ENCODE data around the gene ETS1.

Gene ETS1

DNA sequence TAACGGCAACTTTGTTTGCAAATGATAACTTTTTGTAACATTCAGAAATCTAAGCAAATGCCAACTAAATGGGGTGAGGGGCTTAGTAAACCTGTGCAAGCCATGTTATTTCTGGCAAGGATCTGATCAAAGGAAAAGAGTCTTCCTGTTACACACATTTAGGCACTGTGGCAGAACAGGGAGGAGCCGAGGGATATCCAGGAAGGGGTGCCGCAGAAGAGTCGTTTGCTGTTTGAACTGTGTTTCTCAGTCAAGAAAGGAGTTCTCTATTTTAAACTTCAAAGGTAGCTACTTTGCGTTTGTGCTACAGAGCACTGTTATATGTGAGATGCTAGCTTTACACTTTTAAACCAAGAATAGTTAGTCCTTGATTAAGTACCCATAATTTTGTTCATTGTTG is 175.5 kb downstream of the ETS1 start:
- no peak for DNase-seq (ENCODE audit: low read depth)
- no peak for TF ChIP-seq CTCF (IDR thresholded peaks at IDR 0.05; ENCODE audit: low read length, missing control alignments)
- no peak overlapping the region for H3K4me3 ChIP-seq (replicated peaks; ENCODE audit: low read depth, low read length)

DNA sequence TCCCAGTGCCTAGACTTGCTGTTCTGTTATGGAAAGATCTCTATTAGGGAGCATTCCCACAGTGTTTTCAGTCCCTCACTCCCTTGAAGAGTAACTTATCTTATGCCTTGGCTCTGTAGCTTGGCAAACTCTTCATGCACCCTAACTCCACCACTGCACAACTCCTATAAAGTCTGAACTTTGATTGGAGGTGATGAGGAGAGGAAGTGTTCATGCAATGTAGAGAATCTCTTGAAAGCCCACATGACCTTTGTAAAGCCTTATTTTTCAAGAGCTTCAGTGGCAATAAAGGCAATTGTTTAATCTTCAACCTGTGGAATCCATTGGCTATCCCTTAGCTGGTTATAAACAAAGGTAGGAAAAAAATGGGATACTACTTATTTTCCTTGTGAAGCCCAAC is 176.2 kb downstream of the ETS1 start:
- DNase-seq (ENCODE audit: low read depth), result no peak
- no peak for TF ChIP-seq CTCF (IDR thresholded peaks at IDR 0.05; ENCODE audit: low read length, missing control alignments)
- no peak overlapping the region for H3K4me3 ChIP-seq (replicated peaks; ENCODE audit: low read depth, low read length)

DNA sequence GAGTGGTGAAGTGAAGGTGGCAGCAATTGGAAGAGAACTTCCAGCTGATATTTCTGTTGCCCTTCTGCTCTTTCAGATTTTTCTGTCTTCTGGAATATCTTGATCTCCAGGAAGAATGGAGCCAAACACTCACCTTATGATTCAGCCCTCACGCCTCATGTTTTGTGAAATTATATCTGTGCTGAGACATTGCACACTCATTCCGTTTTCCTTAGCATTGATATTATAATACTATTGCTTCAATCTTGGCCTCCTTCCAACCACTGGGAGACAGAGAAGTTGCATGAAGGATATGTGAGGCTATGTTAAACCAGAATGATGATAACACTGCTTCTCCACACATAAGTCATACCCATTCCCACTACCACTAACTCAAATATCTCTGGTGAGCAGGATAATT is 177.9 kb downstream of the ETS1 start:
- no peak for TF ChIP-seq CTCF (IDR thresholded peaks at IDR 0.05; ENCODE audit: low read length, missing control alignments)
- DNase-seq (ENCODE audit: low read depth), result peak; percentile 89
- H3K4me3 ChIP-seq (replicated peaks; ENCODE audit: low read depth, low read length), result no peak overlapping the region

Data from fibroblast of pulmonary artery (primary cell).